Hepatocyte (in vitro differentiated cells): Measurements from ENCODE around the gene TXLNA. TPM values are rescaled to one million over a fixed set of nuclear protein-coding genes. Genes with fewer than 3 reads are reported as not detected.

ENCODE experiments used
- DNase-seq: peaks from one replicate; pipeline ENCODE4 v3.0.0-alpha.2; 2016; ENCODE audit warnings: low spot score
- H2AFZ ChIP-seq: fragments of 200-600 bp; sonication (generic); 2 replicates; pipeline ENCODE4 v1.6.0; 2016; ENCODE audit warnings: antibody characterized with exemption, mild to moderate bottlenecking
- H3K27ac ChIP-seq: fragments of 200-600 bp; sonication (generic); 2 replicates; pipeline ENCODE4 v1.5.1; 2016; ENCODE audit warnings: mild to moderate bottlenecking
- H3K27me3 ChIP-seq: fragments of 200-600 bp; sonication (generic); 2 replicates; pipeline ENCODE4 v1.6.1; 2016
- H3K36me3 ChIP-seq: fragments of 200-600 bp; sonication (generic); replicated peaks from 2 replicates; pipeline ENCODE4 v1.5.1; 2016; ENCODE audit warnings: low read depth; ENCODE audit not compliant: insufficient read depth
- H3K4me1 ChIP-seq: fragments of 200-600 bp; sonication (generic); 2 replicates; pipeline ENCODE4 v1.5.1; 2016; ENCODE audit warnings: mild to moderate bottlenecking, moderate library complexity; ENCODE audit not compliant: insufficient read depth
- H3K4me2 ChIP-seq: fragments of 200-600 bp; sonication (generic); 2 replicates; pipeline ENCODE4 v1.6.0; 2016
- H3K4me3 ChIP-seq: fragments of 200-600 bp; sonication (generic); 2 replicates; pipeline ENCODE4 v1.5.1; 2016; ENCODE audit warnings: mild to moderate bottlenecking
- H3K79me2 ChIP-seq: fragments of 200-600 bp; sonication (generic); 2 replicates; pipeline ENCODE4 v1.6.0; 2017; ENCODE audit warnings: mild to moderate bottlenecking
- H3K9me2 ChIP-seq: fragments of 200-600 bp; sonication (generic); replicated peaks from 2 replicates; pipeline ENCODE4 v1.6.0; 2017; ENCODE audit warnings: mild to moderate bottlenecking; ENCODE audit not compliant: insufficient read depth
- H3K9me3 ChIP-seq: fragments of 200-600 bp; sonication (generic); 2 replicates; pipeline ENCODE4 v1.5.1; 2016; ENCODE audit warnings: low read depth, mild to moderate bottlenecking
- H4K20me1 ChIP-seq: fragments of 200-600 bp; sonication (generic); 2 replicates; pipeline ENCODE4 v1.6.0; 2016; ENCODE audit warnings: mild to moderate bottlenecking; ENCODE audit not compliant: insufficient read depth, poor library complexity, severe bottlenecking
- CTCF ChIP-seq: fragments of 200-600 bp; sonication (generic); IDR thresholded peaks from 2 replicates; pipeline ENCODE4 v1.5.1; 2016; ENCODE audit warnings: antibody characterized with exemption, mild to moderate bottlenecking; ENCODE audit not compliant: poor library complexity
- EZH2 ChIP-seq: fragments of 200-600 bp; sonication (generic); IDR thresholded peaks from 2 replicates; pipeline ENCODE4 v1.6.1; 2016; ENCODE audit warnings: antibody characterized with exemption, mild to moderate bottlenecking, borderline replicate concordance
- EZH2phosphoT487 ChIP-seq: fragments of 200-600 bp; sonication (generic); IDR thresholded peaks from one replicate; pipeline ENCODE4 v1.6.1; 2018; ENCODE audit warnings: antibody characterized with exemption, mild to moderate bottlenecking, low read depth, moderate library complexity; ENCODE audit not compliant: unreplicated experiment, severe bottlenecking
- WGBS: methylation state at CpG from one replicate; pipeline ENCODE4 v1.1.6; 2016; ENCODE audit warnings: low lambda C conversion rate; ENCODE audit errors: missing lambda C conversion rate; 5-methylcytosine and 5-hydroxymethylcytosine counted together
- polyA plus RNA-seq: library from polyadenylated mRNA; unstranded; fragments of >200 nt; fragmentation: Nextera tagmentation; extraction: Ambion mirVana; gene quantifications from 2 replicates; pipeline ENCODE4 v1.2.1, GENCODE V29; 2016
- total RNA-seq: library from RNA; depleted of rRNA; stranded (reverse); fragments of >200 nt; gene quantifications from 2 replicates; pipeline ENCODE4 v1.2.3, GENCODE V29; 2014

The TXLNA gene
- total and polyA plus RNA-seq, 2 experiments from 2014 or later: 41.2 to 52.7 TPM

DNA sequence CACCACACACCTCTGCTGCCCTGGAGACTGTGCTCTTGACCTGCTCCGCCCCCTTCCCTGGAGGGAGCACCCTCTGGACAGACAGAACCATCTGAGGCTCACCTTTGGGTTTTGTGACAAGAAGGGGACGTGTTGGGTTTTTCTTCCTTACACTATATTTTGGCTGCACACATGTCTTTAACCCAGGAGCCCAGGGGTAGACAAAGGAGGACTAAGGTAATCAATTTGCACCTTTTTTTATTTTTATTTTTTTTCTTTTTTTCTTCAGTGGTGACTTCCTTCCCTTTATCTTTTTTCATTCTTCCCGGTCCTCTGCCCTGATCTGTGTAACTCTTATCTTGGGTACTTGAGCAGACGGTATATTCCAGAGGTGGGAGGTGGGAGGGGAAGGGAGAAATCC is 8.5 kb upstream of the TXLNA start:
- 81% methylated on average over 4 of the region's 4 CpGs for WGBS
- no peaks in the 10 kb centered on the region for H3K9me3 ChIP-seq
- no peaks in the 10 kb centered on the region for H3K27me3 ChIP-seq
- TF ChIP-seq CTCF: no peak
- no peak for TF ChIP-seq EZH2phosphoT487
- TF ChIP-seq EZH2: no peak
- no peaks in the 10 kb centered on the region for H3K9me2 ChIP-seq
- H3K4me2 ChIP-seq: no peak overlapping the region
- no peaks in the 10 kb centered on the region for H3K79me2 ChIP-seq
- no peaks in the 10 kb centered on the region for H3K36me3 ChIP-seq
- no peak for DNase-seq
- H3K4me1 ChIP-seq: no peaks in the 10 kb centered on the region
- no peak overlapping the region for H2AFZ ChIP-seq
- no peaks in the 10 kb centered on the region for H4K20me1 ChIP-seq
- H3K27ac ChIP-seq: no peak overlapping the region
- H3K4me3 ChIP-seq: no peak overlapping the region

- Histone ChIP-seq H3K27ac (no peak overlapping the region), H3K4me2 (no peak overlapping the region), H4K20me1 (no peaks in the 10 kb centered on the region), H3K9me3 (no peaks in the 10 kb centered on the region), H3K4me1 (no peaks in the 10 kb centered on the region), H2AFZ (no peak overlapping the region), H3K36me3 (no peaks in the 10 kb centered on the region), H3K27me3 (no peaks in the 10 kb centered on the region), H3K4me3 (no peak overlapping the region), H3K79me2 (no peaks in the 10 kb centered on the region), H3K9me2 (no peaks in the 10 kb centered on the region)
- TF ChIP-seq EZH2phosphoT487 (no peak), EZH2 (no peak), CTCF (no peak)
- no peak for DNase-seq
- 100% methylated on average over 1 of the region's 1 CpG for WGBS
Measured at GRCh38 chr1:32172621-32173245, 6.7 kb upstream of the TXLNA start.

GRCh38 chr1:32178380-32179192 is 889 bp upstream of the TXLNA start:
- Histone ChIP-seq H3K9me3 (no peaks in the 10 kb centered on the region), H3K27ac (peak overlapping the region; percentile 100), H3K36me3 (peaks cover 8% of the 10 kb centered on the region), H3K4me3 (no peak overlapping the region), H3K4me1 (peaks cover 25% of the 10 kb centered on the region), H3K79me2 (peaks cover 35% of the 10 kb centered on the region), H2AFZ (peak overlapping the region; percentile 69), H3K9me2 (no peaks in the 10 kb centered on the region), H4K20me1 (peaks cover 21% of the 10 kb centered on the region), H3K27me3 (no peaks in the 10 kb centered on the region), H3K4me2 (peak overlapping the region; percentile 98)
- DNase-seq: peak; percentile 28
- 75% methylated on average over 7 of the region's 7 CpGs for WGBS
- TF ChIP-seq EZH2 (no peak), CTCF (no peak), EZH2phosphoT487 (no peak)
